GM12892 (cell line): ENCODE measurements around the gene CAMKV.
"Not testable (repeated sequence)": the region's sequence is repeated elsewhere in the genome, so short reads cannot be mapped to it uniquely, and the experiment has no call there.

Experiments used
- POLR2A ChIP-seq: IDR thresholded peaks from 2 replicates; pipeline ENCODE4 v1.6.1; 2011; ENCODE audit warnings: low read depth, low read length, control low read depth
- TAF1 ChIP-seq: IDR thresholded peaks from 2 replicates; pipeline ENCODE4 v1.6.1; 2011; ENCODE audit warnings: low read depth, mild to moderate bottlenecking, control low read depth, low read length, borderline replicate concordance

DNA sequence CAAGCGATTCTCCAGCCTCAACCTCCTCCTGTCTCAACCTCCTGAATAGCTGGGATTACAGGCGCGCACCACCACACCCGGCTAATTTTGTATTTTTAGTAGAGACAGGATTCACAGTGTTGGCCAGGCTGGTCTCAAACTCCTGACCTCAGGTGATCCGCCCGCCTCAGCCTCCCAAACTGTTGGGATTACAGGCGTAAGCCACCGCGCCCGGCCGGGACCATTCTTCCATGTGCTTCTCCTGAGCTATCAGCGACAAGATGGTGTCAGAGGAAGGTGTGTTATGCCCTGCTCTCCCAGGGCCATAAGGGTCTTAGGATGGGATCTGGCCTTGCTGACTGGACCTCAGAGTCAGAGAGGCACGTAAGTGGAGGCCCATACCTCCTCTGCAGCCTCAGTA lies 34.7 kb upstream of the CAMKV start:
- TF ChIP-seq POLR2A, TAF1: not testable (repeated sequence)
